Keratinocyte (primary cell): Measurements from ENCODE around the gene CDC40. TPM values are rescaled to one million over a fixed set of nuclear protein-coding genes. Genes with fewer than 3 reads are reported as not detected.
"Not testable (repeated sequence)": the region's sequence is repeated elsewhere in the genome, so short reads cannot be mapped to it uniquely, and the experiment has no call there.

Experiments
- DNase-seq: peaks from one replicate; pipeline ENCODE4 v3.0.0-alpha.2; 2011; ENCODE audit warnings: low read depth, missing footprints, low spot score
- FAIRE-seq: peaks from 2 replicates; lab custom pipeline; 2011; peaks lifted over from hg19 to GRCh38; lab: Jason Lieb, UNC
- H2AFZ ChIP-seq: 2 replicates; pipeline ENCODE4 v1.6.0; 2012; ENCODE audit warnings: low read length, control low read depth, inconsistent platforms; ENCODE audit not compliant: control insufficient read depth
- H3K27ac ChIP-seq: 2 replicates; pipeline ENCODE4 v1.5.1; 2011; ENCODE audit warnings: low read length; ENCODE audit not compliant: control insufficient read depth, insufficient read depth
- H3K27me3 ChIP-seq: 3 replicates; pipeline ENCODE4 v1.6.0; 2011; ENCODE audit warnings: low read length; ENCODE audit not compliant: control insufficient read depth, insufficient read depth; ENCODE audit errors: extremely low read depth
- H3K36me3 ChIP-seq, 2 experiments: 2 replicates in 1 of 2; 3 replicates in 1 of 2; pipeline ENCODE4 v1.5.1; 2011; ENCODE audit warnings: low read length in 2 of 2, mild to moderate bottlenecking in 1 of 2; ENCODE audit not compliant: control insufficient read depth in 2 of 2, insufficient read depth in 2 of 2; ENCODE audit errors: extremely low read depth in 1 of 2
- H3K4me1 ChIP-seq: 3 replicates; pipeline ENCODE4 v1.5.1; 2011; ENCODE audit warnings: low read length; ENCODE audit not compliant: control insufficient read depth, insufficient read depth; ENCODE audit errors: extremely low read depth
- H3K4me2 ChIP-seq: 3 replicates; pipeline ENCODE4 v1.6.0; 2011; ENCODE audit warnings: low read depth, low read length; ENCODE audit not compliant: control insufficient read depth, insufficient read depth; ENCODE audit errors: extremely low read depth
- H3K4me3 ChIP-seq, 3 experiments: fragments of 200-600 bp in 1 of 3; sonication (generic) in 1 of 3; 2 replicates in 2 of 3; 3 replicates in 1 of 3; pipeline ENCODE4 v1.5.1; 2011 to 2016; ENCODE audit warnings: low read length in 3 of 3, mild to moderate bottlenecking in 3 of 3, control low read depth in 2 of 3, inconsistent platforms in 1 of 3, low read depth in 1 of 3, mixed read lengths in 1 of 3, mixed run types in 1 of 3, moderate library complexity in 1 of 3; ENCODE audit not compliant: control insufficient read depth in 2 of 3, insufficient read depth in 2 of 3; ENCODE audit errors: extremely low read depth in 1 of 3
- H3K79me2 ChIP-seq: 2 replicates; pipeline ENCODE4 v1.6.0; 2012; ENCODE audit warnings: low read length; ENCODE audit not compliant: control insufficient read depth, insufficient read depth
- H3K9ac ChIP-seq: 3 replicates; pipeline ENCODE4 v1.6.0; 2011; ENCODE audit warnings: low read length; ENCODE audit not compliant: control insufficient read depth, insufficient read depth; ENCODE audit errors: extremely low read depth
- H3K9me1 ChIP-seq: 3 replicates; pipeline ENCODE4 v1.6.0; 2011; ENCODE audit warnings: low read length; ENCODE audit not compliant: control insufficient read depth, insufficient read depth; ENCODE audit errors: extremely low read depth
- H3K9me3 ChIP-seq: 2 replicates; pipeline ENCODE4 v1.5.1; 2012; ENCODE audit warnings: low read depth, low read length; ENCODE audit not compliant: control insufficient read depth
- H4K20me1 ChIP-seq: 3 replicates; pipeline ENCODE4 v1.6.0; 2011; ENCODE audit warnings: low read length; ENCODE audit not compliant: control insufficient read depth, insufficient read depth; ENCODE audit errors: extremely low read depth
- EZH2 ChIP-seq: IDR thresholded peaks from one replicate; pipeline ENCODE4 v1.6.1; 2012; ENCODE audit warnings: inconsistent platforms, mild to moderate bottlenecking, low read length, moderate library complexity
- dilution Hi-C: fragments of 300-500 bp; cut with MboI; formaldehyde crosslinking; loops from one replicate; pipeline ENCODE4 v1.7.0; 2020; ENCODE audit warnings: low sequenced_read_pairs; ENCODE audit not compliant: extremely low pct_ligation_motif_present
- polyA plus RNA-seq, 5 experiments: library from polyadenylated mRNA; depleted of rRNA in 3 of 5; stranded (reverse) in 3 of 5; stranded (forward) in 1 of 5; unstranded in 1 of 5; fragments of >200 nt; gene quantifications; 1 replicate in 1 of 5; 2 replicates in 3 of 5; 3 replicates in 1 of 5; pipeline versions ENCODE4 v1.2.1 to v1.2.3, GENCODE V29; 2011 to 2012; ENCODE audit warnings: missing spikeins in 2 of 5, low read depth in 1 of 5, low replicate concordance in 1 of 5
- TF ChIP-seq, protein P1 (sequence below), 3 experiments: IDR thresholded peaks in 1 of 3; conservative IDR thresholded peaks in 1 of 3; optimal IDR thresholded peaks in 1 of 3; 2 replicates in 2 of 3; 3 replicates in 1 of 3; pipeline versions ENCODE3 to v1.5.1; 2011; ENCODE audit warnings: low read length in 3 of 3, mild to moderate bottlenecking in 3 of 3, moderate library complexity in 2 of 3, control low read depth in 1 of 3, inconsistent platforms in 1 of 3; ENCODE audit not compliant: insufficient read depth in 2 of 3; ENCODE audit errors: extremely low read depth in 1 of 3

The CDC40 gene
- polyA plus RNA-seq, 1 donor (not counting 4 experiments of a cell fraction or from before 2014, with no cell fraction given): 15.8 TPM

GRCh38 chr6:110233770-110234374 lies 53.6 kb downstream of the CDC40 start:
- FAIRE-seq: no peak
- dilution Hi-C loops: no loop called here

DNA sequence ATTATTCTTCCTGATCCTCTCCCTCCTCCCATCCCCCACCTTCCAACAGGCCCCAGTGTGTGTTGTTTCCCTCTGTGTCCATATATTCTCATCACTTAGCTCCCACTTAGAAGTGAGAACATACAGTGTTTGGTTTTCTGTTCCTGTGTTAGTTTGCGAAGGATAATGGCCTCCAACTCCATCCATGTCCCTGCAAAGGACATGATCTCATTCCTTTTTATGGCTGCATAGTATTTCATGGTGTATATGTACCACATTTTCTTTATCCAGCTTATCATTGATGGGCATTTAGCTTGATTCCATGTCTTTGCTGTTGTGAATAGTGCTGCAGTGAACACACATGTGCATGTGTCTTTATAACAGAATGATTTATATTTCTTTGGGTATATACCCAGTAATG lies 55.8 kb downstream of the CDC40 start:
- H3K4me2 ChIP-seq, dilution Hi-C loops, FAIRE-seq, H3K36me3 ChIP-seq, H3K27me3 ChIP-seq, DNase-seq, H3K9me1 ChIP-seq, H3K9ac ChIP-seq, H2AFZ ChIP-seq, H3K27ac ChIP-seq, H4K20me1 ChIP-seq, H3K9me3 ChIP-seq, H3K79me2 ChIP-seq, H3K4me3 ChIP-seq, H3K4me1 ChIP-seq: not testable (repeated sequence)

More at GRCh38 chr6:110233770-110234374, 53.6 kb downstream of the CDC40 start:
- H3K4me1 ChIP-seq: no peaks in the 10 kb centered on the region
- peaks cover 0 to 1% of the 10 kb centered on the region in 2 experiments for H3K36me3 ChIP-seq
- H3K9ac ChIP-seq: no peak overlapping the region
- no peaks in the 10 kb centered on the region for H3K9me3 ChIP-seq
- H3K27ac ChIP-seq: no peak overlapping the region
- H3K4me3 ChIP-seq: no peak overlapping the region
- H4K20me1 ChIP-seq: no peaks in the 10 kb centered on the region
- H3K79me2 ChIP-seq: no peaks in the 10 kb centered on the region
- no peak for DNase-seq
- H2AFZ ChIP-seq: no peak overlapping the region
- H3K4me2 ChIP-seq: no peak overlapping the region
- H3K9me1 ChIP-seq: no peaks in the 10 kb centered on the region
- TF ChIP-seq EZH2: no peak
- TF ChIP-seq, protein P1, sequence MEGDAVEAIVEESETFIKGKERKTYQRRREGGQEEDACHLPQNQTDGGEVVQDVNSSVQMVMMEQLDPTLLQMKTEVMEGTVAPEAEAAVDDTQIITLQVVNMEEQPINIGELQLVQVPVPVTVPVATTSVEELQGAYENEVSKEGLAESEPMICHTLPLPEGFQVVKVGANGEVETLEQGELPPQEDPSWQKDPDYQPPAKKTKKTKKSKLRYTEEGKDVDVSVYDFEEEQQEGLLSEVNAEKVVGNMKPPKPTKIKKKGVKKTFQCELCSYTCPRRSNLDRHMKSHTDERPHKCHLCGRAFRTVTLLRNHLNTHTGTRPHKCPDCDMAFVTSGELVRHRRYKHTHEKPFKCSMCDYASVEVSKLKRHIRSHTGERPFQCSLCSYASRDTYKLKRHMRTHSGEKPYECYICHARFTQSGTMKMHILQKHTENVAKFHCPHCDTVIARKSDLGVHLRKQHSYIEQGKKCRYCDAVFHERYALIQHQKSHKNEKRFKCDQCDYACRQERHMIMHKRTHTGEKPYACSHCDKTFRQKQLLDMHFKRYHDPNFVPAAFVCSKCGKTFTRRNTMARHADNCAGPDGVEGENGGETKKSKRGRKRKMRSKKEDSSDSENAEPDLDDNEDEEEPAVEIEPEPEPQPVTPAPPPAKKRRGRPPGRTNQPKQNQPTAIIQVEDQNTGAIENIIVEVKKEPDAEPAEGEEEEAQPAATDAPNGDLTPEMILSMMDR (optimal IDR thresholded peaks at IDR 0.05 in 1 of 3, IDR thresholded peaks at IDR 0.05 in 1 of 3, conservative IDR thresholded peaks at IDR 0.05 in 1 of 3; ENCODE audit: extremely low read depth in 1 of 3, insufficient read depth in 2 of 3, low read length in 3 of 3): no peak
- H3K27me3 ChIP-seq: no peaks in the 10 kb centered on the region
